ENCODE results near the gene SPATA31D3.
"Not testable (repeated sequence)": the region's sequence is repeated elsewhere in the genome, so short reads cannot be mapped to it uniquely, and the experiment has no call there.

SPATA31D3 gene

DNA sequence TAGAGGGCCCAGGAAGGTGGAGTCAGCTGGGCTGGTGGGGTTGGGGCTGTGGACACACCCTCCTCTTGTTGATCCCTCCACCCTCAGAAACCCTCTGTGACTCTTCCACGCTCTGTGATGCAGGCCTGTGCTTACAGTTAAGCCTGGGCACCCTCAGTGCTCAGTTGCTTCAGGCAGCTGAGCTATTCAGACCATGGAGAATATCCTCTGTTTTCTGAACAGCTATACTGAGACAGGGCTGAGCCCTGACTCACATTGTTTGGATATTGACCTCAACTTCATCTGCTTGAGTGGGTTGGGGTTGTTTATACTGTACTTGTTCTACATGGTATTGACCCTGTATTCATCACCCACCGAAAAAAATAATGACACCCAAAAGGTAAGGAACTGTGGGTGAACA, at the start of gene SPATA31D3:
TSS of gene SPATA31D3 (plus strand) at position 108 of the 400 bp plus-strand sequence. CDS start at position 194, 86 bp downstream.
- DNase-seq (ENCODE audit: low read depth) = not testable (repeated sequence)

- DNase-seq (ENCODE audit: low read depth) = peak; percentile 30
These were observed 49.4 kb upstream of the SPATA31D3 start for GRCh38 chr9:81893929-81894328.

- DNase-seq (ENCODE audit: low read depth) = peak; percentile 21
These were observed 48.4 kb upstream of the SPATA31D3 start for GRCh38 chr9:81894891-81895290.

DNA sequence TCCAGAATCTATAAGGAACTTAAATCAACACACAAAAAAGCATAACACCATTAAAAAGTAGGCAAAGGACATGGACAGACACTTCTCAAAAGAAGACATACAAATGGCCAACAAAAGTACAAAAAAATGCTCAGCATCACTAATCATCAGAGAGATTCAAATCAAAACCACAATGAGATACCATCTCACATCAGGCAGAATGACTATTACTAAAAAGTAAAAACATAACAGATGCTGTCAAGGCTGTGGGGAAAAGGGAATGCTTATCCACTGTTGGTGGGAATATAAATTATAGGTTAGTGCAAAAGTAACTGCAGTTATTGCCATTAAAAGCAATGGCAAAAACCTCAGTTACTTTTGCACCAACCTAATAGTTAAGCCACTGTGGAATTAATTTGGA, 47.2 kb upstream of the SPATA31D3 start:
- peak; percentile 17 for DNase-seq (ENCODE audit: low read depth)

DNA sequence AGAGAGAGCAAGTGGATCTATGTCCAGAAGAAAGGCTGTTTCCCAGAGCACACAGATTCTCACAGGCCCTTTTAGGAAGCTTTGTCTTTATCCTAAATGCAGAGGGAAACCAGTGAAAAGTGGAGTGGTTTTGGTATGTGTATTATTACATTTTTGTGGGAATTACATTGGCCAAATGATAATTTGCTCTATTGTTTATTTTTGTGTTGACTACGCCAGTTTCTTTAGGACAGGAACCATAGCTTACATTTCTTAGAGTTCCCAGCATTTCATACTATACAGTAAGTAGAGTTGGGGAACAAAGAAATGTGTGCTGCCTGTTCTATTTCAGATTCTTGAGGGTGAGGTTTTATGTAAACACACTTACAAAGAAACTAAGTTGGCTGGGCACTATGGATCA, 44.4 kb upstream of the SPATA31D3 start:
- peak; percentile 30 for DNase-seq (ENCODE audit: low read depth)

- peak; percentile 64 for DNase-seq (ENCODE audit: low read depth)
These were observed 41.1 kb upstream of the SPATA31D3 start for GRCh38 chr9:81902196-81902595.

- DNase-seq (ENCODE audit: low read depth) = peak; percentile 61
These were observed 40.7 kb upstream of the SPATA31D3 start for GRCh38 chr9:81902626-81903025.

- DNase-seq (ENCODE audit: low read depth) = peak; percentile 66
These were observed 36.6 kb upstream of the SPATA31D3 start for GRCh38 chr9:81906671-81907070.

DNA sequence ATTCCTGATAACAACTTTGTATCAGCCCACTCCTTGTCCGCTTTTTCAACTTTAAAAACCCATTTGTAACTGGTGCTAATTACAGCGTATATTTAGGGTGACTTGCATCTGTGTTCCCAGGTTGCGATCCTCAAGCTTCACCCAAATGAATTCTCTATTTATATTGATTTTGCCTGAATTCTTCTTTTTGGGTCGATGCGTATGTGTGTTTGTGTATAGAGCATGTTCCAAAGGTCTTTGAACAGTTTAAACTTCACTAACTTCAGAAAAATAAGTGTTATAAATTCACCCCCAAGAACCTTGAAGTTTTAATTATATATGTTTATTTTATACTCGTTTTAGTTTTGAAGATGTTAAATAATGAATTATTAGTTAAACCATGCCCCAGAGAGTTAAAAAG, 31.2 kb upstream of the SPATA31D3 start:
- no peak for DNase-seq (ENCODE audit: low read depth)

GRCh38 chr9:81915801-81916505, 27.3 kb upstream of the SPATA31D3 start:
- no peak for DNase-seq (ENCODE audit: low read depth)

DNA sequence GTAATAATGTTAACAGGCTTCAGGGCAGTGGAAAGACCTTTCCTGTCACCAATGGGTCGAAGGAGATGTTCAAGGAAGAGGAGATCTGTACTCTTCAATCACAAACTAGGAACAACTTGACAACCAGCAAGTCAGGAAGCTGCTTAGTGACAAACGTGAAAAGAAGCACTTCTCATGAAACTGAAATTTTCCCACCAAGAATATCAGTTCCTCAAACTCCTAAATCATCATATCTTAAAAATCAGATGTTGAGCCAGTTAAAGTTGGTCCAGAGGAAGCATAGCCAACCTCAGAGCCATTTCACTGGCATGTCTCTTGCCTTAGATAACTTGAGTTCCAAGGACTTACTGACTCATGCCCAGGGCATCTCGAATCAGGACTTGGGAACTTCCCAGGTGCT, 24.8 kb upstream of the SPATA31D3 start:
- not testable (repeated sequence) for DNase-seq (ENCODE audit: low read depth)

- not testable (repeated sequence) for DNase-seq (ENCODE audit: low read depth)
These were observed 15.0 kb upstream of the SPATA31D3 start, which contains the start of gene SPATA31D4 for GRCh38 chr9:81928305-81928704. SPATA31D4 (plus strand) TSS chr9:81928428; CDS start chr9:81928514, 86 bp downstream.

DNA sequence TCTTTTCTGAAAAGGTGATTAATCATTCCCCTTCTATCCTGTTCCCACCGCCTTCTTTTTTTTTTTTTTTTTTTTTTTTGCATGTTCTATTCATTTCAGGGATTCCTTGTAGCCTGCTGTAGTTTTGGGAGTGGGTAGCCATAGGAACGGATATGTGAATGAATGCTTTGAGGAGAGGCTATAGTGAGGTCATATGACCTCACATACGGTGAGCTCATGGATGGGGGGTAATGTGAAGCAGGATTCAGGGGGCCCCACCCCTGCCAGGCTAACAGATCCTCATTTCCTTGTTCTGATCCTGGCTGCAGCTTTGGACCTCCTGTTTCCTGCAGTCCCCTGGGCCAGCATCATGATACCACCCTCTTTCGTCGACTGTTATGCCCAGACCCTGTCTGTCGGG, 13.2 kb upstream of the SPATA31D3 start:
- not testable (repeated sequence) for DNase-seq (ENCODE audit: low read depth)

- not testable (repeated sequence) for DNase-seq (ENCODE audit: low read depth)
These were observed 9.8 kb upstream of the SPATA31D3 start for GRCh38 chr9:81933547-81933946.

GRCh38 chr9:81948650-81949049, 5.3 kb downstream of the SPATA31D3 start:
- DNase-seq (ENCODE audit: low read depth) = not testable (repeated sequence)

DNA sequence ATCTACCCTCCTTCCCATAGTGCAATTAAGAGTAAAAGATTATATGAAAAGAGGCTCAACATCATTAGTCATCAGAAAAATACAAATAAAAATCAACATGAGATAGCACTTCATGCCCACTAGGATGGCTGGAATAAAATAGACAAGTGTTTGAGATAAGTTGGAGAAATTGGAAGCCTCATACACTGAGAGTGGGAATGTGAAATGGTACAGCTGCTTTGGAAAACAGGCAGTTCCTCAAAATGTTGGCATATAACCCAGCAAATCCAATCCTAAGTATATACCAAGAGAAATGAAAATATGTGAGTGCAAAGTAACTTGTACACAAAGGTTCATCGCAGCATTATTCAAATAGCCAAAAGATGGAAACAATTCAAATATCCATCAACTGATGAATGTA, 9.8 kb downstream of the SPATA31D3 start:
- no peak for DNase-seq (ENCODE audit: low read depth)

GRCh38 chr9:81955625-81956024, 12.3 kb downstream of the SPATA31D3 start:
- no peak for DNase-seq (ENCODE audit: low read depth)

DNA sequence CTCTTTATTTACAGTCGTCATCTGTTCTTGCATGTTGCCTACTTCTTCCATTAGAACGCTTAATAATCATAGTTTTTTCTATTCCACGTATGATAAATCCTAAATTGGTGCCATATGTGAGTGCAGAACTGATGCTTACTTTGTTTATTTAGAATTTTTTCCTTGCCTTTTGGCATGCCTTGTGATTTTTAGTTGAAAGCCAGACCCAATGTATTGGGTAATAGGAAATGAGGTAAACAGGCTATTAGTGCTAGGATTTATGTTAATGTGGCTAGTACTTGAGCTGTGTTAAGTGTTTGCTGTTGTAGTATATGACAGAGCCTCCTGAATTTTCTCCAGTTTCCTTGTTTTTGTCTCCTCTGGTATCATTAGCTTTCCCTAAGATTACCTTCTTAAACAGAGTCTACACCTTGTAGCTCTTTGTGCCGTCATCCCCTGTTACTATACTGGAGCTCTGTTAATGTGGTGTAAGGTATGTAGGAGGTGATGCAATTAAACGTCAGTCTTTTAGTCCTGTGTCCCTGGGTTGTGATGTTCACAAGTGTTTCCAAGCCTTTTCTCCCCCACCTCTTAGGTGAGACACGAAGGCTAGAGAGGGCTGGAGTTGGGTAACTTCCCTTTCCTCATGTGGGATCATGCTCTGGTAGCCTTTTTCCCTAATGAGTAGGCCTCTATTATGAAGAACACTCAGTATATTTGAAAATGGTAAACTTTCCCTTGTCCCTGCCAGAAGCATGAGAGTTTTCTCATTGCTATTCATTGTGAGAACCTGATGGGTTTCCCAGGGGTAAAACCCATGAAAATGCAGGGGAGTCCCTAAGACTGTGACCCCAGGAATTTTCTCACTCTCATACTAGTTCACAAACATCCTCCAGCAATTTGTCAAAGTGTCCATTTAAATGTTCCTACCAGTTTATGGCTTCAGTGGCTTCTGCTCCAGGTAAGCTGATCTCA, 21.2 kb downstream of the SPATA31D3 start:
- peak; percentile 49 for DNase-seq (ENCODE audit: low read depth)

DNA sequence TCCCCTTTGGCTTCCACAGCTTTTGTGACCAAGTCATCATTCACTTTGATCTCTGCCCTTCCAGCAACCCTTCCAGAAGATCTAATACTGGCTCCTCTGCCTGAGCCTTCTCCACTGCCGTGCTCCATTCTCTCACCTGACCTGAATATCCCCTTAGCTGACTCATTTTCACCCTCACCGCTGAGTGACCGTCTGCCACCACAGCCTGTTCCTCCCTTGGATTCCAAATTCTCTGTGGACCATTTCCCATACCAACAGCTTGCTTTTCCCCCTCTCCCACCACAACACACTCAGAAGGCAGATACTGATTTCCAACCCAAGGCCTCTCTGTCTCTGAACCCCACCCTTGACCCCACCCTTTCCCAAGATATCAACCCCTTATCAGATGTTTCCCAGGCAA, 24.7 kb downstream of the SPATA31D3 start:
- no peak for DNase-seq (ENCODE audit: low read depth)

- peak; percentile 7 for DNase-seq (ENCODE audit: low read depth)
These were observed 26.7 kb downstream of the SPATA31D3 start for GRCh38 chr9:81969971-81970370.

DNA sequence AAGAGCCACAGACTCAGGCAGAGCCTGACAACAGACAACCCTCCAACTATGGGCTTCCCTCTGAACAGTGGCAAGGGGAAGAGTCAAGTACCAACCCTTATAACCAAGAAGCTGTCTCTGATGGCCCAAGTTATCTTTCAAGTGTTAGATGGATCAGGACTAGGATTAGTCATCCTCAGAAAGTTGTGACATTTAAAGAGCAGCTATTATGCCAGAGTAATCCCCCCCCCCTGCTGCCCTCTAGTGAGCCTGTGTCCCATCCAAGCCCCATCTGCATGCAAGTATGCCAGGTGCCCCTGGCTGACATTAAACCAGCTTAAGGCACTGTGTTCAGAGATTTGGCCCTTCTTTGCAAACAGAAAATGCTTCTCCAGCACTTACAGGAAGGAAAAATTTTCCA, 28.4 kb downstream of the SPATA31D3 start:
- DNase-seq (ENCODE audit: low read depth) = no peak

DNA sequence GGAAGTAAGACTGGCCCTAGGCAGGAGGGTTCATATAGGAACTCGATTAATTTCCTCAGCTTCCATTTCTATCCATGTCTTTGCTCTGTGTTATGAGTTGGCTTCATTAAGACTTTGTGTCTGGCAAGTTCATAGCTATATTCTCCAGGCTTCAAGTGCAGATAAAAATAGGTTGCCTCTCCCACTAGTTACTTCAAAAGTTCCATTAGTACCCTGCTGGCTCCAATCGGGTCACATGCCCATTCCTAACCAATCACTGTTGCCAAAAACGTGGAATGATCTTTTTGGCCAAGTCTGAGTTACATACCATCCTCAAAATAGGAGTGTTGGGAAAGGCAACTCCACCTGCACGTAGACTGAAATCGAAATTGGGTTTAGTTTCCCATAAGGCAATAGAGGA, 31.5 kb downstream of the SPATA31D3 start:
- no peak for DNase-seq (ENCODE audit: low read depth)

- no peak for DNase-seq (ENCODE audit: low read depth)
These were observed 33.1 kb downstream of the SPATA31D3 start for GRCh38 chr9:81976351-81976750.

All from iris pigment epithelial cell (primary cell).